ENCODE data around the gene FOXRED2. TPM values are rescaled to one million over a fixed set of nuclear protein-coding genes. Genes with fewer than 3 reads are reported as not detected.

The FOXRED2 gene
- total and polyA plus RNA-seq, 2 of the 8 experiments (the other 6 are each of a cell fraction or from before 2014, with no cell fraction given), result 11.5 to 27.8 TPM

- Histone ChIP-seq H3K36me3 (ENCODE audit: control insufficient read depth in 2 of 4, insufficient read depth in 4 of 4, low read length in 3 of 4) (peaks cover 3 to 27% (median 5%) of the 10 kb centered on the region in 4 experiments; a peak in 5 of 8 replicates), H2AFZ (ENCODE audit: low read length) (no peak overlapping the region), H3K4ac (replicated peaks; ENCODE audit: insufficient read length, low read depth, low read length) (no peak overlapping the region), H3K4me2 (ENCODE audit: insufficient read depth in 1 of 2, low read depth in 2 of 2, low read length in 2 of 2) (no peak overlapping the region), H3K79me2 (ENCODE audit: control insufficient read depth in 1 of 2, insufficient read depth in 2 of 2, low read length in 2 of 2) (no peaks in the 10 kb centered on the region), H4K91ac (replicated peaks; ENCODE audit: insufficient read length, low read length) (no peak overlapping the region), H2BK120ac (replicated peaks; ENCODE audit: low read depth, low read length) (no peak overlapping the region), H3K79me1 (ENCODE audit: low read depth, low read length) (no peaks in the 10 kb centered on the region), H3K4me1 (replicated peaks in 1 of 4; ENCODE audit: control insufficient read depth in 3 of 4, insufficient read depth in 4 of 4, low read length in 3 of 4) (no peaks in the 10 kb centered on the region), H3K27me3 (replicated peaks in 1 of 4; ENCODE audit: control insufficient read depth in 3 of 4, extremely low read depth in 1 of 4, insufficient read depth in 3 of 4, low read length in 3 of 4) (no peaks in the 10 kb centered on the region), H2BK12ac (ENCODE audit: low read depth, low read length) (no peak overlapping the region), H3K23ac (ENCODE audit: insufficient read length) (no peak overlapping the region), H2AK5ac (ENCODE audit: low read depth, low read length) (no peak overlapping the region), H3K56ac (replicated peaks; ENCODE audit: insufficient read length, low read depth, low read length) (no peak overlapping the region), H4K5ac (ENCODE audit: insufficient read length, low read depth, low read length) (no peak overlapping the region), H3K23me2 (ENCODE audit: low read depth, low read length) (no peaks in the 10 kb centered on the region), H4K8ac (ENCODE audit: extremely low read depth, insufficient read depth, low read length) (no peak overlapping the region), H3K4me3 (ENCODE audit: extremely low read depth in 1 of 4, insufficient read depth in 2 of 4, low read depth in 3 of 4, low read length in 4 of 4) (no peak overlapping the region), H2BK15ac (ENCODE audit: low read length) (no peak overlapping the region), H3K9me3 (ENCODE audit: insufficient read depth in 2 of 2, low read depth in 1 of 2, low read length in 1 of 2) (no peaks in the 10 kb centered on the region), H2BK20ac (ENCODE audit: low read length) (no peak overlapping the region), H3K27ac (ENCODE audit: low read depth, low read length) (no peak overlapping the region), H3K18ac (ENCODE audit: extremely low read depth, low read length) (no peak overlapping the region), H3K14ac (ENCODE audit: insufficient read length) (no peak overlapping the region), H3K9ac (replicated peaks in 1 of 4; ENCODE audit: extremely low read depth in 1 of 4, low read depth in 3 of 4, low read length in 3 of 4) (no peak overlapping the region), H4K20me1 (replicated peaks in 1 of 2; ENCODE audit: control insufficient read depth in 1 of 2, insufficient read depth in 2 of 2, low read length in 2 of 2) (no peaks in the 10 kb centered on the region), H2BK5ac (ENCODE audit: low read depth, low read length) (no peak overlapping the region)
- 93% methylated on average over 30 of the region's 30 CpGs; no CpG with 5 or more reads in 1 of the 2 experiments for WGBS, 2 experiments (ENCODE audit: extremely low coverage in 1 of 2, insufficient coverage in 1 of 2, insufficient read length in 1 of 2, insufficient replicate concordance in 2 of 2, low coverage in 1 of 2, low lambda C conversion rate in 2 of 2, missing lambda C conversion rate in 1 of 2)
- DNase-seq (ENCODE audit: low read depth in 1 of 2, low spot score in 2 of 2), result no peak
- no peak for FAIRE-seq
- ChIA-PET CTCF (ENCODE audit: partially characterized antibody) (interaction anchor here (0.6 to 2.5 kb wide), 10 partner anchors 9 to 1195 kb away, joined by 3 to 9 read pairs (median 3); no protein-coding TSS in a partner anchor), POLR2A (ENCODE audit: partially characterized antibody) (interaction anchor here (0.6 to 1.3 kb wide), 4 partner anchors 9 to 16 kb away, joined by 3 to 4 read pairs (median 3); partner anchors contain the start of genes FOXRED2 and TXN2)
- TF ChIP-seq SIN3A (conservative IDR thresholded peaks at IDR 0.05 in 1 of 2, IDR thresholded peaks at IDR 0.05 in 1 of 2; ENCODE audit: low read depth in 1 of 2, low read length in 2 of 2), result no peak
- peak in 2 of 3 experiments; percentile 11 to 15; a peak in 2 of 4 replicates for TF ChIP-seq CTCF (IDR thresholded peaks at IDR 0.05; ENCODE audit: control extremely low read depth in 1 of 3, insufficient read depth in 1 of 3, low read depth in 1 of 3, low read length in 3 of 3)
Measured at GRCh38 chr22:36497910-36498665, 8.8 kb downstream of the FOXRED2 start.
